SU-DHL-6 (cell line): ENCODE data around the gene IQCE.

Experiments
- H2AFZ ChIP-seq: fragments of 200-600 bp; sonication (generic); 2 replicates; pipeline ENCODE4 v1.6.1; 2014; ENCODE audit warnings: low read depth, mild to moderate bottlenecking, moderate library complexity, mixed read lengths, antibody characterized with exemption, low read length; ENCODE audit not compliant: severe bottlenecking
- H3F3A ChIP-seq: fragments of 200-600 bp; shearing (Covaris generic); 2 replicates; pipeline ENCODE4 v1.6.0; 2016; ENCODE audit warnings: antibody characterized with exemption, mild to moderate bottlenecking; ENCODE audit not compliant: insufficient read depth
- H3K27ac ChIP-seq: fragments of 200-600 bp; sonication (generic); 2 replicates; pipeline ENCODE4 v1.5.1; 2016; ENCODE audit warnings: low read depth, mild to moderate bottlenecking, low read length, moderate library complexity, mixed read lengths
- H3K27me3 ChIP-seq: fragments of 200-600 bp; sonication (generic), shearing (Covaris generic); 2 replicates; pipeline ENCODE4 v1.6.0; 2014; ENCODE audit warnings: mild to moderate bottlenecking, low read length
- H3K36me3 ChIP-seq: fragments of 200-600 bp; sonication (generic); 2 replicates; pipeline ENCODE4 v1.6.1; 2014; ENCODE audit warnings: mild to moderate bottlenecking, low read length, mixed read lengths
- H3K4me2 ChIP-seq: fragments of 300-600, 200-600 bp; shearing (Covaris generic), sonication (generic); 2 replicates; pipeline ENCODE4 v1.6.0; 2014; ENCODE audit warnings: low read length, low read depth, mild to moderate bottlenecking; ENCODE audit not compliant: poor library complexity, severe bottlenecking
- H3K4me3 ChIP-seq: fragments of 200-600 bp; sonication (generic); 2 replicates; pipeline ENCODE4 v1.5.1; 2014; ENCODE audit warnings: antibody characterized with exemption, low read length, mild to moderate bottlenecking, mixed read lengths; ENCODE audit not compliant: insufficient read depth, poor library complexity, severe bottlenecking
- H3K79me2 ChIP-seq: fragments of 200-600 bp; sonication (generic); 2 replicates; pipeline ENCODE4 v1.6.1; 2014; ENCODE audit warnings: mild to moderate bottlenecking, low read length, moderate library complexity; ENCODE audit not compliant: insufficient read depth
- H3K9ac ChIP-seq: fragments of 200-600 bp; sonication (generic); 2 replicates; pipeline ENCODE4 v1.7.0; 2014; ENCODE audit warnings: mild to moderate bottlenecking, low read length
- H3K9me2 ChIP-seq: fragments of 200-600 bp; sonication (generic); replicated peaks from 2 replicates; pipeline ENCODE4 v1.6.1; 2014; ENCODE audit warnings: low read length; ENCODE audit not compliant: insufficient read depth
- H3K9me3 ChIP-seq: fragments of 200-600 bp; sonication (generic); 2 replicates; pipeline ENCODE4 v1.6.1; 2014; ENCODE audit warnings: low read length, mixed read lengths; ENCODE audit not compliant: insufficient read depth
- H4K20me1 ChIP-seq: fragments of 200-600 bp; sonication (generic); 2 replicates; pipeline ENCODE4 v1.6.1; 2014; ENCODE audit warnings: low read depth, mild to moderate bottlenecking, antibody characterized with exemption, low read length, moderate library complexity, mixed read lengths
- EZH2phosphoT487 ChIP-seq: fragments of 200-600 bp; sonication (generic), shearing (Covaris generic); conservative IDR thresholded peaks from 2 replicates; pipeline ENCODE4 v1.6.1; 2018; ENCODE audit warnings: mild to moderate bottlenecking, antibody characterized with exemption, low read length, moderate library complexity, mixed read lengths
- TF ChIP-seq, protein P1 (sequence below): fragments of 200-600 bp; sonication (generic); IDR thresholded peaks from one replicate; pipeline ENCODE4 v1.5.1; 2017; ENCODE audit warnings: antibody characterized with exemption, mild to moderate bottlenecking, low read length, moderate library complexity; ENCODE audit not compliant: insufficient read depth, poor library complexity, severe bottlenecking

The IQCE gene

DNA sequence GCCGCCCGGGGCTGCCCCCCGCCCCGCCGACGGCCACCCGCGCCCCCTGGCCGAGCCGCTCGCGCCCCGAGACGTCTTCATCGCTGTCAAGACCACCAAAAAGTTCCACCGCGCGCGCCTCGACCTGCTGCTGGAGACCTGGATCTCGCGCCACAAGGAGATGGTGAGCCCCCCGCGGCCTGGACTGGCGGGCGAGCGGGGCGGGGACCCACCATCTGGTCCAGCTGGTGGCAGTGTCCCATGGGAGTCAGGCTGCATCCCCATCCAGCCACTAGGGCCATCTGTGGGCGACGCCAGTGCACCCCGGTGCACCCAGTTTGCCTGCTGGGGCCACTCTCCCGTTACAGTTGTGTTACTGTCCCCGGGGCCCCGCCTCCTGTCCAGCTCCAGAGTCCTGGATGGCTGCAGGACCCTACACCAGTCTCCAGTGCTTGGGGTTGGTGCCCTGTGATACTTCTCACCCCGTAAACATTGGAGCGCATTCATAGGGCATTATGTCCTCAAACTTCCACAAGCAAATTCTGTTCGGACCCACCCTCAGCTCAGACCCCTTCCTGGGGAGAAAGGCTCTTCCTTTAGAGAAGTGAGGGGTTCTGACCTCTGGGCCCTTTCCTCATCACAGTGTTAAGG lies 38.5 kb upstream of the IQCE start:
- H3K27me3 ChIP-seq = peaks cover 4% of the 10 kb centered on the region; the same call in 1 of the 2 replicates
- H2AFZ ChIP-seq = no peak overlapping the region
- no peak; the same call in 1 of the 2 replicates for TF ChIP-seq EZH2phosphoT487
- no peaks in the 10 kb centered on the region for H3F3A ChIP-seq
- no peaks in the 10 kb centered on the region for H4K20me1 ChIP-seq
- H3K4me2 ChIP-seq = peak overlapping the region; percentile 52
- peak overlapping the region; percentile 25 for H3K4me3 ChIP-seq
- no peaks in the 10 kb centered on the region for H3K79me2 ChIP-seq
- H3K36me3 ChIP-seq = no peaks in the 10 kb centered on the region
- H3K9me3 ChIP-seq = no peaks in the 10 kb centered on the region
- no peak overlapping the region; the same call in 1 of the 2 replicates for H3K9ac ChIP-seq
- H3K9me2 ChIP-seq = no peaks in the 10 kb centered on the region
- H3K27ac ChIP-seq = no peak overlapping the region

DNA sequence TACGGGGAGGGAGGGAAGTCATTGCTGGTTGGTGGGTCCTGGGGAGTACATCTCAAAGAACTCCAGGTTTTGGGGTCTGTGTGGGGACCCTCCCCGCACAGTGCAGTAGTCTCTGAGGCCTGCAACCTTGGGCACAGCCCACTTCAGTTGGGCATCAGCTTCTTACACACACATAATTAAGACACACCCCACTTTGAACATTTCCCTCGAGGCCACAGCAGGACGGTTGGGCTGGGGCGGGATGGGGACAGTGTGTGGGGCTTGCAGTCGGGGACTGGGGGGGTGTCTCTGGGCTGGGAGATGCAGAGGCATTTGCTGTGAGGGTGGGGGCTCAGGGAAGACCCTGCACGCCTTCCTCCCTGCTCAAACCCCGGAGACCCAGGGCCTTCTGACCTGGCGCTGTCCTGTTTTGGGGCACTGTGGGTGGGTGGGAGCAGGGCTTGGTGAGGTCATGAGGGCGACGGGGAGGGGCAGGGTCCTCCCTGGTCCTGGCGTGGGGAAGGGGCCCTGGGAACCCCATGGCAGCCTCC lies 38.0 kb upstream of the IQCE start:
- Histone ChIP-seq H2AFZ (no peak overlapping the region), H3K36me3 (no peaks in the 10 kb centered on the region), H3K4me2 (no peak overlapping the region), H3K79me2 (no peaks in the 10 kb centered on the region), H4K20me1 (no peaks in the 10 kb centered on the region), H3K4me3 (no peak overlapping the region), H3K9ac (no peak overlapping the region), H3K27ac (no peak overlapping the region), H3F3A (no peaks in the 10 kb centered on the region), H3K27me3 (peaks cover 4% of the 10 kb centered on the region; the same call in 1 of the 2 replicates), H3K9me2 (no peaks in the 10 kb centered on the region), H3K9me3 (no peaks in the 10 kb centered on the region)
- TF ChIP-seq EZH2phosphoT487 = no peak
- TF ChIP-seq, protein P1, sequence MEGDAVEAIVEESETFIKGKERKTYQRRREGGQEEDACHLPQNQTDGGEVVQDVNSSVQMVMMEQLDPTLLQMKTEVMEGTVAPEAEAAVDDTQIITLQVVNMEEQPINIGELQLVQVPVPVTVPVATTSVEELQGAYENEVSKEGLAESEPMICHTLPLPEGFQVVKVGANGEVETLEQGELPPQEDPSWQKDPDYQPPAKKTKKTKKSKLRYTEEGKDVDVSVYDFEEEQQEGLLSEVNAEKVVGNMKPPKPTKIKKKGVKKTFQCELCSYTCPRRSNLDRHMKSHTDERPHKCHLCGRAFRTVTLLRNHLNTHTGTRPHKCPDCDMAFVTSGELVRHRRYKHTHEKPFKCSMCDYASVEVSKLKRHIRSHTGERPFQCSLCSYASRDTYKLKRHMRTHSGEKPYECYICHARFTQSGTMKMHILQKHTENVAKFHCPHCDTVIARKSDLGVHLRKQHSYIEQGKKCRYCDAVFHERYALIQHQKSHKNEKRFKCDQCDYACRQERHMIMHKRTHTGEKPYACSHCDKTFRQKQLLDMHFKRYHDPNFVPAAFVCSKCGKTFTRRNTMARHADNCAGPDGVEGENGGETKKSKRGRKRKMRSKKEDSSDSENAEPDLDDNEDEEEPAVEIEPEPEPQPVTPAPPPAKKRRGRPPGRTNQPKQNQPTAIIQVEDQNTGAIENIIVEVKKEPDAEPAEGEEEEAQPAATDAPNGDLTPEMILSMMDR = no peak

DNA sequence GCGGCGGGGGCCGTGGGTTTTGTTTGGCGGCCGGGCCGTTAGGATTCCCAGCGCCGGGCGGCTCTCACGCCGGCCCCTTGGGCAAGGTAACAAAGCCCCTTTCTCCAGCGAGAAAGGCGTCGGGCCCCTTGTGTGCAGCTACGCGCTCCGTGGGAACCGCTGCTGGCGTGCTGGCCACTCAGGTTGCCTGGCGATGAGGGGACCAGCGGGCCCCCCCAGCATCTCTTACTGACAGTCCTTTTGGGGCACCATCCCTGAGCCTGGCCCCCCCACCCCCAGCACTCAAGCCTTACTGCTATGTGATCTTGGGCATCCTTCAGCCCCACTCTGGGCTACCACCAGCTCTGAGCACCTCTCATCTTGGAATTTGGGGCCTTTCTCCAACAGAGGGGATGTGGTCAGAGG lies 37.4 kb upstream of the IQCE start:
- no peak overlapping the region for H2AFZ ChIP-seq
- no peak overlapping the region for H3K4me3 ChIP-seq
- peaks cover 4% of the 10 kb centered on the region; the same call in 1 of the 2 replicates for H3K27me3 ChIP-seq
- no peaks in the 10 kb centered on the region for H3F3A ChIP-seq
- H3K4me2 ChIP-seq = no peak overlapping the region
- no peaks in the 10 kb centered on the region for H3K9me2 ChIP-seq
- no peaks in the 10 kb centered on the region for H3K36me3 ChIP-seq
- no peaks in the 10 kb centered on the region for H3K79me2 ChIP-seq
- TF ChIP-seq, protein P1 = no peak
- H3K9ac ChIP-seq = no peak overlapping the region
- H4K20me1 ChIP-seq = no peaks in the 10 kb centered on the region
- no peaks in the 10 kb centered on the region for H3K9me3 ChIP-seq
- no peak overlapping the region for H3K27ac ChIP-seq

DNA sequence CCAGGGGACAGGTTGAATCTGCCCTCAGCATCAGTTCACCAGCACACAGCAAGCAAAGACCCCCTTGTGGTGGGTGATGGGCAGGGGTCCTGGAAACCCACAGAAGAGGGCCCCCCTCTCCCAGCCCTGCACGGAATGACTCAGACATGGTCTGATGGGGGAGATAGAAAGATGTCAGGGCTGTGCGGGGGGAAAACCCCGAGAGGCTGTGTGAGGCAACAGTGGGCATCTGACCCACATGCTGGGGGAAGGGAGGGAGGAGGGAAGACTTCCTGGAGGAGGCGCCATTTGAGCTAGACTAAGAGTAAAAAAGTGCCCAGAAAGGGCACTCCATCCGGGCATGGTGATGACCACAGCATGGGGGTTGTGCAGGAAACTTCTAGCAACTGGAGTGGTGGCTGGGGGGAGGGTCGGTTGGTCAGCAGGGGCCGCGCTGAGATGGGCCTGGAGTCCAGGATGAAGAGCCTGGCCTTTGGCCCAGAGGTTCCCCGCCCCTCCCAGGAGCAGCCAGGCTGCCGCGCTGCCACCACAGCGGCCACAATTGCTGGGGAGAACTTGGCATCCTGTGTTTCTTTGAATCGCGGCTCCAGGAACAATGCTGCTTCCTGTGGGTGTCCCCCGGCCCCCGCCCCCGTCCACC lies 36.7 kb upstream of the IQCE start:
- Histone ChIP-seq H3K4me2 (no peak overlapping the region), H3K9me2 (no peaks in the 10 kb centered on the region), H2AFZ (no peak overlapping the region), H3F3A (no peaks in the 10 kb centered on the region), H3K9ac (no peak overlapping the region), H3K79me2 (no peaks in the 10 kb centered on the region), H3K9me3 (no peaks in the 10 kb centered on the region), H4K20me1 (no peaks in the 10 kb centered on the region), H3K27me3 (peaks cover 4% of the 10 kb centered on the region; the same call in 1 of the 2 replicates), H3K27ac (no peak overlapping the region), H3K36me3 (no peaks in the 10 kb centered on the region), H3K4me3 (no peak overlapping the region)
- TF ChIP-seq, protein P1 = no peak
- TF ChIP-seq EZH2phosphoT487 = no peak
